Nucleus accumbens (tissue), 56 donors: ENCODE measurements around the gene CASP8.

Source experiments
- DNase-seq, 56 donors: peaks; one replicate each; lab custom pipeline; 2025; lab: John Stamatoyannopoulos, UW

Gene CASP8

GRCh38 chr2:201320701-201321100 is 60.4 kb downstream of the CASP8 start:
- DNase-seq = no peak

GRCh38 chr2:201322772-201323171 is 62.4 kb downstream of the CASP8 start:
- DNase-seq = no peak

DNA sequence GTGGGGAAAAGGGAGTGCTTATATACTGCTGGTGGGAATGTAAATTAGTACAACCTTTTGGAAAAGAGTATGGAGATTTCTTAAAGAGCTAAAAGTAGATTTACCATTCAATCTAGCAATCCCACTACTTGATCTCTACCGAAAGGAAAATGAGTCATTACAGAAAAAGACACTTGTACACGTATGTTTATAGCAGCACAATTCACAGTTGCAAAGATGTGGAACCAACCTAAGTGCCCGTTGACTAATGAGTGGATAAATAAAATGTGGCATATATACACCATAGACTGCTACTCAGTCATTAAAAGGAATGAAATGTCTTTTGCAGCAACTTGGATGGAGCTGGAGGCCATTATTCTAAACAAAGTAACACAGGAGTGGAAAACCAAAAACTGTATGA is 67.3 kb downstream of the CASP8 start:
- no peak for DNase-seq

GRCh38 chr2:201329409-201329808 is 69.1 kb downstream of the CASP8 start:
- no peak for DNase-seq
